Panc1 (cell line): ENCODE measurements around the gene FMN2. TPM values are rescaled to one million over a fixed set of nuclear protein-coding genes. Genes with fewer than 3 reads are reported as not detected.

ENCODE experiments used
- ATAC-seq: fragments of 200-7000 bp; cut with Tn5 transposase; 2 replicates; pipeline ENCODE4 v1.9.1; 2020; ENCODE audit warnings: mild to moderate bottlenecking, moderate library complexity
- BruUV-seq: library from RNA; stranded (reverse); fragments of 400-500 nt; replicated peaks from 2 replicates; lab custom pipeline; 2021; lab: Mats Ljungman, UMichigan
- CTCF ChIA-PET: fragments of 300-600 bp; sonication (Branson Sonifier 250); formaldehyde crosslinking; loops from one replicate; lab custom pipeline; 2022; ENCODE audit warnings: antibody characterized with exemption; lab: Charles Lee
- POLR2A ChIA-PET: fragments of 300-600 bp; sonication (Branson Sonifier 250); formaldehyde crosslinking; loops from one replicate; lab custom pipeline; 2022; ENCODE audit warnings: antibody characterized with exemption; lab: Charles Lee
- DNase-seq: peaks from one replicate; pipeline ENCODE4 v3.0.0-alpha.2; 2010; ENCODE audit warnings: low read depth, low spot score
- H3K27ac ChIP-seq: 2 replicates; pipeline ENCODE4 v1.5.1; 2011; ENCODE audit warnings: mild to moderate bottlenecking, low read length, inconsistent platforms
- H3K27me3 ChIP-seq: fragments of 200-500 bp; sonication (Bioruptor generic); 2 replicates; pipeline ENCODE4 v1.6.0; 2014; ENCODE audit warnings: low read length, inconsistent platforms; ENCODE audit not compliant: control insufficient read depth, insufficient read depth
- H3K36me3 ChIP-seq: fragments of 200-500 bp; sonication (Bioruptor generic); 2 replicates; pipeline ENCODE4 v1.5.1; 2014; ENCODE audit warnings: inconsistent platforms, mild to moderate bottlenecking, low read length, moderate library complexity; ENCODE audit not compliant: control insufficient read depth, insufficient read depth
- H3K4me1 ChIP-seq: 2 replicates; pipeline ENCODE4 v1.5.1; 2011; ENCODE audit warnings: inconsistent platforms, mild to moderate bottlenecking, low read length, moderate library complexity; ENCODE audit not compliant: control insufficient read depth, insufficient read depth
- H3K4me3 ChIP-seq, 2 experiments: 2 replicates each; pipeline ENCODE4 v1.5.1; 2011 to 2012; ENCODE audit warnings: low read depth in 2 of 2, low read length in 2 of 2, mild to moderate bottlenecking in 2 of 2, inconsistent platforms in 1 of 2, moderate library complexity in 1 of 2
- H3K9me3 ChIP-seq: fragments of 200-500 bp; sonication (Bioruptor generic); 2 replicates; pipeline ENCODE4 v1.5.1; 2014; ENCODE audit warnings: low read depth, mild to moderate bottlenecking, inconsistent platforms, low read length, moderate library complexity; ENCODE audit not compliant: control insufficient read depth, insufficient read depth
- CTCF ChIP-seq: fragments of 450-650 bp; IDR thresholded peaks from 2 replicates; pipeline ENCODE4 v1.5.1; 2017; ENCODE audit warnings: mild to moderate bottlenecking
- POLR2AphosphoS5 ChIP-seq: IDR thresholded peaks from 2 replicates; pipeline ENCODE4 v1.6.1; 2012; ENCODE audit warnings: mild to moderate bottlenecking, low read depth, low read length, moderate library complexity
- REST ChIP-seq, 2 experiments: IDR thresholded peaks; 2 replicates each; pipeline ENCODE4 v1.6.1; 2011 to 2012; ENCODE audit warnings: low read depth in 2 of 2, control low read depth in 1 of 2, low read length in 1 of 2, mild to moderate bottlenecking in 1 of 2, moderate library complexity in 1 of 2; ENCODE audit not compliant: insufficient read depth in 1 of 2
- SIN3A ChIP-seq: IDR thresholded peaks from 2 replicates; pipeline ENCODE4 v1.6.1; 2012; ENCODE audit warnings: low read depth, mild to moderate bottlenecking, low read length, moderate library complexity, borderline replicate concordance; ENCODE audit not compliant: insufficient read depth
- TCF7L2 ChIP-seq: IDR thresholded peaks from 2 replicates; pipeline ENCODE4 v1.6.1; 2011; ENCODE audit warnings: mild to moderate bottlenecking, low read depth, low read length, inconsistent platforms
- in situ Hi-C: cut with HindIII; loops from 2 replicates; pipeline ENCODE4 v1.10.0; 2016; ENCODE audit warnings: low sequenced_read_pairs, low pct_unique_long_range_greater_than_20kb
- intact Hi-C: fragments of 100-400 bp; cut with micrococcal nuclease; formaldehyde crosslinking; loops from one replicate; pipeline ENCODE4 v1.10.0; 2022; ENCODE audit not compliant: unreplicated experiment
- total RNA-seq: library from RNA; stranded (reverse); gene quantifications from one replicate; pipeline ENCODE4 v1.2.1, GENCODE V29; 2021; ENCODE audit not compliant: unreplicated experiment

Gene FMN2
- total RNA-seq, 1 experiment from 2014 or later: 1.9 TPM

GRCh38 chr1:240094041-240094722 is 2.5 kb downstream of the FMN2 start:
- ATAC-seq: no peak
- TF ChIP-seq SIN3A: no peak
- TF ChIP-seq TCF7L2: no peak
- TF ChIP-seq POLR2AphosphoS5: no peak
- TF ChIP-seq CTCF: no peak
- TF ChIP-seq REST (IDR thresholded peaks at IDR 0.05; ENCODE audit: insufficient read depth in 1 of 2, low read depth in 2 of 2, low read length in 1 of 2): no peak
- Histone ChIP-seq H3K36me3 (no peaks in the 10 kb centered on the region), H3K9me3 (no peaks in the 10 kb centered on the region), H3K4me3 (peak overlapping the region in 1 of 2 experiments; percentile 43; a peak in 1 of 4 replicates), H3K4me1 (no peaks in the 10 kb centered on the region), H3K27me3 (no peaks in the 10 kb centered on the region), H3K27ac (no peak overlapping the region)
- BruUV-seq: no TSS peak
- ChIA-PET POLR2A (no interaction called here), CTCF (no interaction called here)
- intact Hi-C loops: no loop called here
- in situ Hi-C loops: no loop called here
- DNase-seq: no peak

- no peak overlapping the region for H3K27ac ChIP-seq
- DNase-seq (no peak), ATAC-seq (no peak)
- H3K4me3 ChIP-seq: no peak overlapping the region
- no peaks in the 10 kb centered on the region for H3K4me1 ChIP-seq
- no peaks in the 10 kb centered on the region for H3K9me3 ChIP-seq
- CTCF ChIA-PET: no interaction called here
- TF ChIP-seq POLR2AphosphoS5: no peak
- intact Hi-C loops (no loop called here), in situ Hi-C loops (no loop called here)
- no peaks in the 10 kb centered on the region for H3K36me3 ChIP-seq
- BruUV-seq: no TSS peak
- H3K27me3 ChIP-seq: no peaks in the 10 kb centered on the region
- POLR2A ChIA-PET: no interaction called here
Observed at GRCh38 chr1:240096974-240097373, 5.3 kb downstream of the FMN2 start.

GRCh38 chr1:240098534-240098933 is 6.9 kb downstream of the FMN2 start:
- H3K9me3 ChIP-seq: no peaks in the 10 kb centered on the region
- ATAC-seq (no peak), DNase-seq (no peak)
- H3K27ac ChIP-seq: no peak overlapping the region
- POLR2A ChIA-PET: no interaction called here
- BruUV-seq: no TSS peak
- no peak overlapping the region for H3K4me3 ChIP-seq
- H3K36me3 ChIP-seq: no peaks in the 10 kb centered on the region
- intact Hi-C loops: no loop called here
- H3K27me3 ChIP-seq: no peaks in the 10 kb centered on the region
- in situ Hi-C loops: no loop called here
- H3K4me1 ChIP-seq: no peaks in the 10 kb centered on the region
- CTCF ChIA-PET: no interaction called here
- TF ChIP-seq TCF7L2: no peak
- no peak for TF ChIP-seq SIN3A
- no peak for TF ChIP-seq POLR2AphosphoS5
- TF ChIP-seq REST (IDR thresholded peaks at IDR 0.05; ENCODE audit: insufficient read depth in 1 of 2, low read depth in 2 of 2, low read length in 1 of 2): no peak
- TF ChIP-seq CTCF: no peak
